GM10847 (cell line): ENCODE results near the gene ST6GAL1.

Experiments
- POLR2A ChIP-seq: IDR thresholded peaks from 2 replicates; pipeline ENCODE4 v1.6.1; 2011; ENCODE audit not compliant: insufficient read length; ENCODE audit errors: extremely low read depth

Gene ST6GAL1

GRCh38 chr3:186953011-186953487 is 22.7 kb downstream of the ST6GAL1 start:
- no peak for TF ChIP-seq POLR2A

GRCh38 chr3:186955898-186956696 is 25.8 kb downstream of the ST6GAL1 start:
- no peak for TF ChIP-seq POLR2A

- TF ChIP-seq POLR2A = no peak
These were observed 28.8 kb downstream of the ST6GAL1 start for GRCh38 chr3:186959029-186959624.

- TF ChIP-seq POLR2A = no peak
These were observed 30.0 kb downstream of the ST6GAL1 start for GRCh38 chr3:186960347-186960746.

- TF ChIP-seq POLR2A = no peak
These were observed 32.1 kb downstream of the ST6GAL1 start for GRCh38 chr3:186962445-186962844.

GRCh38 chr3:186963636-186964035 is 33.3 kb downstream of the ST6GAL1 start:
- TF ChIP-seq POLR2A = no peak

- TF ChIP-seq POLR2A = no peak
These were observed 33.7 kb downstream of the ST6GAL1 start for GRCh38 chr3:186964071-186964470.

- no peak for TF ChIP-seq POLR2A
These were observed 34.3 kb downstream of the ST6GAL1 start for GRCh38 chr3:186964616-186965015.

- TF ChIP-seq POLR2A = no peak
These were observed 35.0 kb downstream of the ST6GAL1 start for GRCh38 chr3:186965141-186965879.

GRCh38 chr3:186966406-186966805 is 36.1 kb downstream of the ST6GAL1 start:
- TF ChIP-seq POLR2A = no peak

- TF ChIP-seq POLR2A = no peak
These were observed 37.4 kb downstream of the ST6GAL1 start for GRCh38 chr3:186967686-186968085.

- no peak for TF ChIP-seq POLR2A
These were observed 39.3 kb downstream of the ST6GAL1 start for GRCh38 chr3:186969607-186970006.

- TF ChIP-seq POLR2A = no peak
These were observed 41.3 kb downstream of the ST6GAL1 start for GRCh38 chr3:186971578-186971977.

GRCh38 chr3:186973702-186974101 is 43.4 kb downstream of the ST6GAL1 start:
- no peak for TF ChIP-seq POLR2A

- no peak for TF ChIP-seq POLR2A
These were observed 44.5 kb downstream of the ST6GAL1 start for GRCh38 chr3:186974824-186975313.

GRCh38 chr3:186975726-186976125 is 45.4 kb downstream of the ST6GAL1 start:
- no peak for TF ChIP-seq POLR2A
